HEK293 (cell line): ENCODE data around the gene COL5A2.
A peak's percentile ranks its signal among the peaks of the same experiment; 100 is the strongest.

Source experiments
- CTCF ChIA-PET: fragments of 350-600 bp; formaldehyde crosslinking; extraction: SDS; loops from one replicate; lab custom pipeline; 2021; ENCODE audit warnings: antibody characterized with exemption; lab: Yijun Ruan, JAX
- POLR2A ChIA-PET: fragments of 300-600 bp; formaldehyde crosslinking; extraction: SDS; loops from one replicate; lab custom pipeline; 2020; ENCODE audit warnings: antibody characterized with exemption, inconsistent platforms; lab: Yijun Ruan, JAX
- H3K27ac ChIP-seq: fragments of 200-500 bp; sonication (Bioruptor generic); 2 replicates; pipeline ENCODE4 v1.5.1; 2014; ENCODE audit warnings: low read depth, low read length, control low read depth, inconsistent platforms; ENCODE audit errors: extremely low read depth
- H3K36me3 ChIP-seq, 2 experiments: fragments of 200-500 bp in 1 of 2; sonication (Bioruptor generic) in 1 of 2; 1 replicate in 1 of 2; 2 replicates in 1 of 2; pipeline ENCODE4 v1.5.1; 2014 to 2017; ENCODE audit warnings: inconsistent platforms in 2 of 2, low read length in 2 of 2; ENCODE audit not compliant: control insufficient read depth in 2 of 2, insufficient read depth in 1 of 2
- H3K4me1 ChIP-seq: fragments of 200-500 bp; sonication (Bioruptor generic); 2 replicates; pipeline ENCODE4 v1.5.1; 2014; ENCODE audit warnings: mild to moderate bottlenecking, low read length, inconsistent platforms; ENCODE audit not compliant: control insufficient read depth, insufficient read depth
- H3K4me3 ChIP-seq: 2 replicates; pipeline ENCODE4 v1.5.1; 2011; ENCODE audit warnings: low read depth, mild to moderate bottlenecking, control low read depth, low read length, moderate library complexity
- H3K9me3 ChIP-seq: fragments of 200-500 bp; sonication (Bioruptor generic); 2 replicates; pipeline ENCODE4 v1.5.1; 2014; ENCODE audit warnings: low read depth, low read length, inconsistent platforms; ENCODE audit not compliant: control insufficient read depth, insufficient read depth
- ATF2 ChIP-seq: fragments of 450-650 bp; formaldehyde crosslinking; IDR thresholded peaks from 2 replicates; pipeline ENCODE4 v1.5.1; 2016; ENCODE audit warnings: missing biosample characterization, missing genetic modification characterization, low read depth
- CTCF ChIP-seq: fragments of 450-650 bp; formaldehyde crosslinking; IDR thresholded peaks from 2 replicates; pipeline ENCODE4 v1.5.1; 2016; ENCODE audit warnings: missing biosample characterization, missing genetic modification characterization
- SP2 ChIP-seq: fragments of 450-650 bp; formaldehyde crosslinking; IDR thresholded peaks from 2 replicates; pipeline ENCODE4 v1.5.1; 2016; ENCODE audit warnings: missing biosample characterization, missing genetic modification characterization
- SP7 ChIP-seq: fragments of 450-650 bp; formaldehyde crosslinking; IDR thresholded peaks from 2 replicates; pipeline ENCODE4 v1.5.1; 2016; ENCODE audit warnings: missing biosample characterization, missing genetic modification characterization
- YY1 ChIP-seq: fragments of 450-650 bp; formaldehyde crosslinking; IDR thresholded peaks from 2 replicates; pipeline ENCODE4 v1.5.1; 2018; ENCODE audit warnings: missing biosample characterization, missing genetic modification characterization
- ZNF10 ChIP-seq: fragments of 450-650 bp; formaldehyde crosslinking; IDR thresholded peaks from 2 replicates; pipeline ENCODE4 v1.5.1; 2017; ENCODE audit warnings: missing biosample characterization, missing genetic modification characterization
- ZNF157 ChIP-seq: fragments of 450-650 bp; formaldehyde crosslinking; IDR thresholded peaks from 2 replicates; pipeline ENCODE4 v1.5.1; 2016; ENCODE audit warnings: missing biosample characterization, missing genetic modification characterization
- ZNF16 ChIP-seq: fragments of 450-650 bp; formaldehyde crosslinking; IDR thresholded peaks from 2 replicates; pipeline ENCODE4 v1.5.1; 2016; ENCODE audit warnings: low read depth, missing biosample characterization, missing genetic modification characterization
- ZNF266 ChIP-seq: fragments of 450-650 bp; formaldehyde crosslinking; IDR thresholded peaks from 2 replicates; pipeline ENCODE4 v1.5.1; 2016; ENCODE audit warnings: missing biosample characterization, missing genetic modification characterization, low read depth
- ZNF394 ChIP-seq: fragments of 450-650 bp; formaldehyde crosslinking; IDR thresholded peaks from 2 replicates; pipeline ENCODE4 v1.5.1; 2016; ENCODE audit warnings: missing biosample characterization, missing genetic modification characterization, mild to moderate bottlenecking, moderate library complexity, borderline replicate concordance
- ZNF398 ChIP-seq: fragments of 450-650 bp; formaldehyde crosslinking; IDR thresholded peaks from 2 replicates; pipeline ENCODE4 v1.5.1; 2017; ENCODE audit warnings: missing biosample characterization, missing genetic modification characterization
- ZNF544 ChIP-seq: fragments of 450-650 bp; formaldehyde crosslinking; IDR thresholded peaks from 2 replicates; pipeline ENCODE4 v1.5.0; 2017; ENCODE audit warnings: missing biosample characterization, missing genetic modification characterization
- ZNF548 ChIP-seq: fragments of 450-650 bp; formaldehyde crosslinking; IDR thresholded peaks from 2 replicates; pipeline ENCODE4 v1.5.1; 2016; ENCODE audit warnings: missing biosample characterization, missing genetic modification characterization
- ZNF558 ChIP-seq: fragments of 450-650 bp; formaldehyde crosslinking; IDR thresholded peaks from 2 replicates; pipeline ENCODE4 v1.5.1; 2016; ENCODE audit warnings: missing biosample characterization, missing genetic modification characterization
- ZNF560 ChIP-seq: fragments of 450-650 bp; formaldehyde crosslinking; IDR thresholded peaks from 2 replicates; pipeline ENCODE4 v1.5.1; 2017; ENCODE audit warnings: missing biosample characterization, missing genetic modification characterization, borderline replicate concordance
- ZNF626 ChIP-seq: fragments of 450-650 bp; sonication (Bioruptor Pico); formaldehyde crosslinking; IDR thresholded peaks from 2 replicates; pipeline ENCODE4 v1.5.1; 2018; ENCODE audit warnings: missing biosample characterization, missing genetic modification characterization, inconsistent platforms
- ZNF645 ChIP-seq: fragments of 450-650 bp; formaldehyde crosslinking; IDR thresholded peaks from 2 replicates; pipeline ENCODE4; 2016; ENCODE audit warnings: missing biosample characterization, missing genetic modification characterization
- ZNF654 ChIP-seq: fragments of 450-650 bp; formaldehyde crosslinking; IDR thresholded peaks from 2 replicates; pipeline ENCODE4 v1.5.1; 2016; ENCODE audit warnings: low read depth, missing biosample characterization, missing genetic modification characterization
- ZSCAN23 ChIP-seq: fragments of 450-650 bp; formaldehyde crosslinking; IDR thresholded peaks from 2 replicates; pipeline ENCODE4 v1.5.1; 2016; ENCODE audit warnings: missing biosample characterization, missing genetic modification characterization

Gene COL5A2

GRCh38 chr2:189143925-189144324, 35.6 kb downstream of the COL5A2 start:
- Histone ChIP-seq H3K4me1 (no peaks in the 10 kb centered on the region), H3K36me3 (no peaks in the 10 kb centered on the region), H3K9me3 (no peaks in the 10 kb centered on the region), H3K4me3 (no peak overlapping the region), H3K27ac (no peak overlapping the region)
- TF ChIP-seq ZNF157 (tag by site-specific recombination) = no peak
- TF ChIP-seq ZNF394 (tag by site-specific recombination) = no peak
- TF ChIP-seq SP7 (tag by site-specific recombination) = no peak
- TF ChIP-seq ZNF645 (tag by site-specific recombination) = no peak
- no peak for TF ChIP-seq ZNF10 (tag by site-specific recombination)
- TF ChIP-seq ATF2 (tag by site-specific recombination) = no peak
- TF ChIP-seq ZNF398 (tag by site-specific recombination) = no peak
- no peak for TF ChIP-seq SP2
- TF ChIP-seq ZNF544 = no peak
- TF ChIP-seq ZNF558 (tag by site-specific recombination) = no peak
- no peak for TF ChIP-seq ZSCAN23
- TF ChIP-seq ZNF16 (tag by site-specific recombination) = no peak
- no peak for TF ChIP-seq ZNF548 (tag by site-specific recombination)
- no peak for TF ChIP-seq ZNF560
- no peak for TF ChIP-seq YY1 (tag by site-specific recombination)
- CTCF ChIA-PET = interaction anchor here (0.6 to 3.1 kb wide), 19 partner anchors 9 to 269 kb away, joined by 3 to 27 read pairs (median 8); no protein-coding TSS in a partner anchor
- POLR2A ChIA-PET = no interaction called here

GRCh38 chr2:189142893-189143759, 36.4 kb downstream of the COL5A2 start:
- H3K27ac ChIP-seq = no peak overlapping the region
- ChIA-PET POLR2A (no interaction called here), CTCF (interaction anchor here (0.5 to 3.1 kb wide), 39 partner anchors 8 to 967 kb away, joined by 3 to 27 read pairs (median 4); no protein-coding TSS in a partner anchor)
- TF ChIP-seq ZNF626 (tag by site-specific recombination) (no peak), CTCF (tag by site-specific recombination) (peak; percentile 31; the same call in 1 of the 2 replicates), ZNF266 (tag by site-specific recombination) (no peak), ZNF654 (tag by site-specific recombination) (peak; percentile 31)
- no peaks in the 10 kb centered on the region for H3K36me3 ChIP-seq
- no peaks in the 10 kb centered on the region for H3K9me3 ChIP-seq
- H3K4me3 ChIP-seq = no peak overlapping the region
- H3K4me1 ChIP-seq = no peaks in the 10 kb centered on the region
